ENCODE measurements around the gene ASB2. TPM values are rescaled to one million over a fixed set of nuclear protein-coding genes. Genes with fewer than 3 reads are reported as not detected.

The ASB2 gene
- polyA plus RNA-seq, 1 of the 3 experiments (the other 2 are of a cell fraction), result 0.15 TPM

GRCh38 chr14:93906341-93907329 is 69.7 kb downstream of the ASB2 start (continued):
- TF ChIP-seq IRF3 (IDR thresholded peaks at IDR 0.05; ENCODE audit: low read depth, low read length) (no peak), MXI1 (IDR thresholded peaks at IDR 0.05; ENCODE audit: low read depth, low read length) (no peak), ZBTB33 (IDR thresholded peaks at IDR 0.05; ENCODE audit: borderline replicate concordance, low read depth) (no peak), MAX (IDR thresholded peaks at IDR 0.05; ENCODE audit: low read depth) (no peak), USF2 (IDR thresholded peaks at IDR 0.05; ENCODE audit: borderline replicate concordance, low read depth, low read length) (no peak), FOXJ3 (CRISPR knock-in tag; IDR thresholded peaks at IDR 0.05) (no peak), RFX5 (IDR thresholded peaks at IDR 0.05; ENCODE audit: low read length) (no peak), RCOR1 (IDR thresholded peaks at IDR 0.05; ENCODE audit: low read length) (no peak), PBX3 (IDR thresholded peaks at IDR 0.05) (no peak)

GRCh38 chr14:93905623-93906022 is 70.7 kb downstream of the ASB2 start:
- Histone ChIP-seq H4K20me1 (ENCODE audit: insufficient read depth) (no peaks in the 10 kb centered on the region), H3K27ac (ENCODE audit: low read depth in 2 of 2, low read length in 1 of 2) (no peak overlapping the region), H3F3A (replicated peaks; ENCODE audit: insufficient read depth) (no peaks in the 10 kb centered on the region), H3K9ac (no peak overlapping the region), H3K4me3 (ENCODE audit: low read depth in 2 of 2, low read length in 1 of 2) (no peak overlapping the region), H3K27me3 (ENCODE audit: insufficient read depth) (no peaks in the 10 kb centered on the region), H3K36me3 (replicated peaks in 1 of 2; ENCODE audit: control insufficient read depth in 1 of 2, insufficient read depth in 2 of 2, low read length in 1 of 2) (no peaks in the 10 kb centered on the region), H3K9me3 (no peaks in the 10 kb centered on the region), H3K4me2 (no peak overlapping the region), H3K9me2 (no peaks in the 10 kb centered on the region), H3K79me2 (ENCODE audit: insufficient read depth) (no peaks in the 10 kb centered on the region), H3K4me1 (ENCODE audit: control insufficient read depth in 1 of 2, insufficient read depth in 2 of 2, low read depth in 1 of 2, low read length in 1 of 2) (peaks cover 0 to 7% of the 10 kb centered on the region in 2 experiments; a peak in 1 of 4 replicates), H2AFZ (ENCODE audit: low read depth) (no peak overlapping the region)
- TF ChIP-seq ZBTB33 (IDR thresholded peaks at IDR 0.05; ENCODE audit: borderline replicate concordance, low read depth), result no peak
- TF ChIP-seq REST (IDR thresholded peaks at IDR 0.05; ENCODE audit: low read depth, low read length), result no peak
- TF ChIP-seq TAF1 (IDR thresholded peaks at IDR 0.05; ENCODE audit: borderline replicate concordance, low read depth, low read length), result no peak
- TF ChIP-seq FOXM1 (IDR thresholded peaks at IDR 0.05; ENCODE audit: low read depth), result no peak
- no peak for TF ChIP-seq IRF3 (IDR thresholded peaks at IDR 0.05; ENCODE audit: low read depth, low read length)
- no peak for DNase-seq
- POLR2A ChIA-PET, result interaction anchor here (0.6 kb wide), 1 partner anchor 118 kb away, joined by 3 read pairs; no protein-coding TSS in a partner anchor
- 30% methylated on average over 2 of the region's 4 CpGs for WGBS (ENCODE audit: low lambda C conversion rate)
- CTCF ChIA-PET, result interaction anchor here (0.6 to 22.1 kb wide), 11 partner anchors 8 to 698 kb away, joined by 3 to 349 read pairs (median 6); partner anchors contain the start of gene PRIMA1

Data from SK-N-SH (cell line).